ENCODE results near the gene GALNTL6.

- TF ChIP-seq, protein P1, sequence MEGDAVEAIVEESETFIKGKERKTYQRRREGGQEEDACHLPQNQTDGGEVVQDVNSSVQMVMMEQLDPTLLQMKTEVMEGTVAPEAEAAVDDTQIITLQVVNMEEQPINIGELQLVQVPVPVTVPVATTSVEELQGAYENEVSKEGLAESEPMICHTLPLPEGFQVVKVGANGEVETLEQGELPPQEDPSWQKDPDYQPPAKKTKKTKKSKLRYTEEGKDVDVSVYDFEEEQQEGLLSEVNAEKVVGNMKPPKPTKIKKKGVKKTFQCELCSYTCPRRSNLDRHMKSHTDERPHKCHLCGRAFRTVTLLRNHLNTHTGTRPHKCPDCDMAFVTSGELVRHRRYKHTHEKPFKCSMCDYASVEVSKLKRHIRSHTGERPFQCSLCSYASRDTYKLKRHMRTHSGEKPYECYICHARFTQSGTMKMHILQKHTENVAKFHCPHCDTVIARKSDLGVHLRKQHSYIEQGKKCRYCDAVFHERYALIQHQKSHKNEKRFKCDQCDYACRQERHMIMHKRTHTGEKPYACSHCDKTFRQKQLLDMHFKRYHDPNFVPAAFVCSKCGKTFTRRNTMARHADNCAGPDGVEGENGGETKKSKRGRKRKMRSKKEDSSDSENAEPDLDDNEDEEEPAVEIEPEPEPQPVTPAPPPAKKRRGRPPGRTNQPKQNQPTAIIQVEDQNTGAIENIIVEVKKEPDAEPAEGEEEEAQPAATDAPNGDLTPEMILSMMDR (IDR thresholded peaks at IDR 0.05) = no peak
- TF ChIP-seq POLR2A (IDR thresholded peaks at IDR 0.05) (no peak), POLR2AphosphoS5 (IDR thresholded peaks at IDR 0.05) (no peak), EP300 (IDR thresholded peaks at IDR 0.05) (no peak)
These were observed 1031.4 kb downstream of the GALNTL6 start for GRCh38 chr4:172844556-172844955.
